GM21529 (cell line): ENCODE measurements around the gene FST.

Experiments used
- ATAC-seq: cut with Tn5 transposase; IDR thresholded peaks from one replicate; pipeline ENCODE4 v1.9.1; 2021; ENCODE audit not compliant: unreplicated experiment

The FST gene

DNA sequence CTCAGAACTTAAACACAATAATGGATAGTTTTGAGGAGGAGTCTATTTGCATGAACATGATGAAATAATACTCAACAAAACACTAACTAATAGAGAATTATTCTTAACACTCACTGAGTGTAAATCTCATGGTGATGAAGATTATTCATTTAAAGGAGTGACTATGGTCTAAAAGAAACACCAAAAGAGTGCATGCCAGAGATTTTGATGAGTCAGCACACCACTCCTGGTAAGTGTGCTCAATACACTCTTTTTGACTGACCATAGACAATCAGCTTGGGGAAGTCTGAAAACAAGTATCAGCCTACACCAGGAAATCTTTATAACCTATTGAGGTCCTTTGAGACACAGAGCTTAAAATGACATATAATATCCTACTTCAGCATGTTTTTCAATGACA lies 6.8 kb upstream of the FST start:
- ATAC-seq: no peak

- no peak for ATAC-seq
These were observed 5.1 kb upstream of the FST start for GRCh38 chr5:53475320-53475719.

DNA sequence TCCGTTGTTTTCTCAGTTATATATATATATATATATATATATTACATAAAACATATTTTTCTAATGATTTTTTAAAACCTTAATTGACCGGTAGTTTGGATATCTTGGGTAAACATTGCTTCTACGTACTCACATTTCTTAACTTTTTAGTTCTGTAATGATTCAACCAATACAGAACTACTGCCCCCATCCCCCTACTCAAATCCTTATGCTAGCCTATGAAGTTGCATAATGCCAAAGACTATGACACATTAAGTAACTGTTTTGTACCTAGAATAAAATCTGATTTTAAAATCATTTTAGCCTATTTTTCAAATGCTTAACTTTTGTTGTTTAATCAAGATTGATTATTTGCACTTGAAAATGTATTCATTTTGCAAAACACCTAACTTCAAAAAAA lies 4.4 kb upstream of the FST start:
- no peak for ATAC-seq

DNA sequence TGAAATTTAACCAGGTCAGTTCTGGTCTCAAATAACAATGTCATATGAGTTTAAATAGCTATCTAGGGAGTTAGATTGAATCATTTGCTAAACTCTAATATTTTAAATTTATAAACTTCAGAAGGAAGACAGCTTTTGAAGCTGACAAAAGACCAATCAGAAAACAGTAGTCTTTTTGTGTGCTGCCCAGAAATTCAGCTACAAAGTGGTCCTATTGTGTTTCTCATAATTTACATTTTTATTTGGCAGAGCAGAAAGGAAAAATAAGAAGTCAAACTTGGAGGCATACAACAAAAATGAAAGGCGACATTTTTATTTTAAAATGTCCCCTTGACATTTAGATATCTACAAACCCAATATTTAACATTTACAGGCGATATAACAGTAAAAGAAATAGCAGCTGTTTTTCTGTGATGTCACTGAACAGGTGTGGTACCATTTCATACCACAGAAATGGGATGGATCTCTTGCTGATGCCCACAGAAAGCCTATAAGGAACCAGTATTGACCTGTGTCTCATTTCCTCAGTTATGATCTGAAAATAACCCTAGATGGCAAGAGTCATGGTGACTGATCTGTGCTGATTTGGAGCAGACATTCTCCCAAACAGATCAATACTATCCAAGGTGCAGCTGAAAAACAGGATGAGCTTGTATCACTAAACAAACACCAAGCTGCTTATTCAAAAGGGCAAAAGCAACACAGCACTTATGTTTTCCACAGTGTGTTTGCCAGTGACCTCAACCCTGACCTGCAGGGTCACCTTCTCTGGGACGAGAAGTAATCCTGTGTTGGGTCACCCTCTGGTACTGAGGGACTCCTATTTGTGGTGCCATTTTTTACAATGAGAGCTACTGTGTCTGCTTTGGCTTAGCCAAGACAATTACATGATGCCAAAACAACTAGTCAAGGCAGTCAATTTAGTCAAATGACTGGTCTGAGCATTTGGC lies 3.6 kb upstream of the FST start:
- ATAC-seq: no peak

- ATAC-seq: peak; percentile 41
These were observed 1.9 kb upstream of the FST start for GRCh38 chr5:53478411-53479044.

- ATAC-seq: no peak
These were observed 1.3 kb upstream of the FST start for GRCh38 chr5:53479045-53479589.

GRCh38 chr5:53479590-53480415 lies 626 bp upstream of the FST start:
- ATAC-seq: no peak

- no peak for ATAC-seq
These were observed 894 bp downstream of the FST start for GRCh38 chr5:53481159-53481886.

GRCh38 chr5:53481887-53482716 lies 1.7 kb downstream of the FST start:
- peak; percentile 69 for ATAC-seq

- no peak for ATAC-seq
These were observed 2.5 kb downstream of the FST start for GRCh38 chr5:53482717-53483638.

GRCh38 chr5:53487436-53487835 lies 7.0 kb downstream of the FST start:
- no peak for ATAC-seq

GRCh38 chr5:53488195-53488722 lies 7.8 kb downstream of the FST start:
- ATAC-seq: no peak

GRCh38 chr5:53490747-53491146 lies 10.3 kb downstream of the FST start:
- no peak for ATAC-seq

DNA sequence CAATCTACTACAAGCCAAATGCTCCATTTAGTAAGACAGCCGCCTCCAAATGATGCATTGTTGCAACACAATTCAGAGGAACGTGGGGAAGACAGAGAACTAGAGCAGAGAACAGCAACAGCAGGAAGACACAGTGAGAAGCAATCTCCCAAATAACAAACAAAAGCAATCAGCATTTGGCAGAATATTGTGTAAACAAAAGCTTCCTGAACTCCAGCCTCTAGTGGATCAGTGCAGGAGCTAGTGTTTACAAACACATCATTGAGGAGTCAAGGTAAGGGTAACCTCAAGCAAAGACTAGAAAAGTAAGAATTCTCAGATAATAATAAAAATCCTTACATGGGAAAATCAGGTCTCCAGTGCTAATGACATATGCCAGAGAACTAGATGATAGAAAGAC lies 20.6 kb downstream of the FST start:
- no peak for ATAC-seq

GRCh38 chr5:53503562-53504218 lies 23.3 kb downstream of the FST start:
- no peak for ATAC-seq

DNA sequence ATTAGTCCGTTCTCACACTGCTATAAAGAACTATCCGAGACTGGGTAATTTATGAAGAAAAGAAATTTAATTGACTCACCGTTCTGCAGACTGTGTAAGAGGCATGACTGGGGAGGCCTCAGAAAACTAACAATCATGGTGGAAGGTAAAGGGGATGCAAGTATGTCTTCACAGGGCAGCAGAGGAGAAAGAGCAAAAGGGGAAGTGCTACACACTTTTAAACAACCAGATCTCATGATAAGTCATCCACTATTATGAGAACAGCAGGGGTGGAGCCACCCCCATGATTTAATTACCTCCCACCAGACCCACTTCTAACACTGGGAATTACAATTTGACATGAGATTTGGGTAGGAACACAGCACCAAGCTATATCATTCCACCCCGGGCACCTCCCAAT lies 26.6 kb downstream of the FST start:
- ATAC-seq: no peak

- ATAC-seq: no peak
These were observed 27.7 kb downstream of the FST start for GRCh38 chr5:53508125-53508524.

- ATAC-seq: no peak
These were observed 32.1 kb downstream of the FST start for GRCh38 chr5:53512539-53512938.
